HEK293 (cell line): ENCODE results near the gene DNAJC5.

ENCODE experiments used
- TF ChIP-seq, protein P1 (sequence below): fragments of 450-650 bp; formaldehyde crosslinking; IDR thresholded peaks from 2 replicates; pipeline ENCODE4 v1.5.1; 2016; ENCODE audit warnings: missing biosample characterization, missing genetic modification characterization
- TF ChIP-seq, protein P2 (sequence below): sonication (generic); formaldehyde crosslinking; IDR thresholded peaks from 2 replicates; pipeline ENCODE4 v1.8.1; 2022; ENCODE audit warnings: mild to moderate bottlenecking, moderate library complexity, missing genetic modification reagents

DNA sequence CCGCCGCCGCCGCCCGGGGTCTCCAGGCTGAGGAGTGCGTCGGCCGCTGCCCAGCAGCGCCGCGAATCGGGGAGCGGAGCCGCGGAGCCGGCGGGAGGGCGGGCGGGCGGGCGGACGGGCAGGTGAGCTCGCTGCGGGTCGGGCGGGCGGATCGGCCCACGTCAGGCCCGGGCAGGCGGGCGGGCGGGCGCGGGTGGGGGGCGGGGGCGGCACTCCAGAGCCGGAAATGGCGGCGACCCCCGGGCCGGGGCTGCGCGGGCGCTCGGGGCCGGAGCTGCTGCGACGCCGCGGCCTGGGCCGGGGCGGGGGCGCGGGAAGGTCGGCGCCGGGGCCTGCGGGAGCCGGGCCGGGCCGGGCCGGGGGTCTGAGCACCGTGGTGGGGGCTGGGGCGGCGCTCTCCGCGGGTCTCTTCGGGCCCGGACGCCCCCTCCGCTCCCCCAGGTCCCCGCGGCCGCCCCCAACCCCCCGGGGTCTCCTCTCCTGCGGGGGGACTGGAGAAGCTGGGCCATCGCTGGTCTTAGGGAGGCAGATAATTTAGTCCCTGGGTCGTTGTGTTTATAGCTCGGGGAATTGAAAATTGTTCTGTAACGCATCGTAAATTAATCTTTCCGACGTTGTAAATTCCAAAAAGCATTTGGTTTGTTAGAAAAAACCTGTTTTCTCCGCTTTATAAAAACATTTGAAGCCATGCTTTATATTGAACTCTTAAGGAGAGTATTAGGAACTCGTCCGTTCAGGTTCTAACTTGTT, 451 bp downstream of the DNAJC5 start:
- TF ChIP-seq, protein P1, sequence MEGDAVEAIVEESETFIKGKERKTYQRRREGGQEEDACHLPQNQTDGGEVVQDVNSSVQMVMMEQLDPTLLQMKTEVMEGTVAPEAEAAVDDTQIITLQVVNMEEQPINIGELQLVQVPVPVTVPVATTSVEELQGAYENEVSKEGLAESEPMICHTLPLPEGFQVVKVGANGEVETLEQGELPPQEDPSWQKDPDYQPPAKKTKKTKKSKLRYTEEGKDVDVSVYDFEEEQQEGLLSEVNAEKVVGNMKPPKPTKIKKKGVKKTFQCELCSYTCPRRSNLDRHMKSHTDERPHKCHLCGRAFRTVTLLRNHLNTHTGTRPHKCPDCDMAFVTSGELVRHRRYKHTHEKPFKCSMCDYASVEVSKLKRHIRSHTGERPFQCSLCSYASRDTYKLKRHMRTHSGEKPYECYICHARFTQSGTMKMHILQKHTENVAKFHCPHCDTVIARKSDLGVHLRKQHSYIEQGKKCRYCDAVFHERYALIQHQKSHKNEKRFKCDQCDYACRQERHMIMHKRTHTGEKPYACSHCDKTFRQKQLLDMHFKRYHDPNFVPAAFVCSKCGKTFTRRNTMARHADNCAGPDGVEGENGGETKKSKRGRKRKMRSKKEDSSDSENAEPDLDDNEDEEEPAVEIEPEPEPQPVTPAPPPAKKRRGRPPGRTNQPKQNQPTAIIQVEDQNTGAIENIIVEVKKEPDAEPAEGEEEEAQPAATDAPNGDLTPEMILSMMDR (tag by site-specific recombination) = no peak
- TF ChIP-seq, protein P2, sequence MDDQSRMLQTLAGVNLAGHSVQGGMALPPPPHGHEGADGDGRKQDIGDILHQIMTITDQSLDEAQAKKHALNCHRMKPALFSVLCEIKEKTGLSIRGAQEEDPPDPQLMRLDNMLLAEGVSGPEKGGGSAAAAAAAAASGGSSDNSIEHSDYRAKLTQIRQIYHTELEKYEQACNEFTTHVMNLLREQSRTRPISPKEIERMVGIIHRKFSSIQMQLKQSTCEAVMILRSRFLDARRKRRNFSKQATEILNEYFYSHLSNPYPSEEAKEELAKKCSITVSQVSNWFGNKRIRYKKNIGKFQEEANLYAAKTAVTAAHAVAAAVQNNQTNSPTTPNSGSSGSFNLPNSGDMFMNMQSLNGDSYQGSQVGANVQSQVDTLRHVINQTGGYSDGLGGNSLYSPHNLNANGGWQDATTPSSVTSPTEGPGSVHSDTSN = no peak
